Measurements from ENCODE around the gene CIRBP. TPM values are rescaled to one million over a fixed set of nuclear protein-coding genes. Genes with fewer than 3 reads are reported as not detected.

CIRBP gene
- total RNA-seq, 1 donor from 2014 or later: 315 TPM

- peaks cover 39% of the 10 kb centered on the region for H3K4me1 Mint-ChIP-seq (ENCODE audit: unreplicated experiment)
- peaks cover 24% of the 10 kb centered on the region for H3K27me3 Mint-ChIP-seq (ENCODE audit: unreplicated experiment)
- peak overlapping the region; percentile 91 for H3K27ac Mint-ChIP-seq (ENCODE audit: unreplicated experiment)
- H3K9me3 Mint-ChIP-seq (ENCODE audit: unreplicated experiment): no peaks in the 10 kb centered on the region
- peak overlapping the region; percentile 94 for H3K4me3 Mint-ChIP-seq (ENCODE audit: unreplicated experiment)
- TF ChIP-seq CTCF (IDR thresholded peaks at IDR 0.05; ENCODE audit: unreplicated experiment): no peak
- DNase-seq (ENCODE audit: low spot score): no peak
- H3K36me3 Mint-ChIP-seq (ENCODE audit: low read depth, unreplicated experiment): peaks cover 30% of the 10 kb centered on the region
Observed at GRCh38 chr19:1270213-1270853, 1.2 kb downstream of the CIRBP start.

- Mint-ChIP-seq H3K4me3 (ENCODE audit: unreplicated experiment) (peak overlapping the region; percentile 94), H3K9me3 (ENCODE audit: unreplicated experiment) (no peaks in the 10 kb centered on the region), H3K4me1 (ENCODE audit: unreplicated experiment) (peaks cover 36% of the 10 kb centered on the region), H3K27me3 (ENCODE audit: unreplicated experiment) (peaks cover 24% of the 10 kb centered on the region), H3K36me3 (ENCODE audit: low read depth, unreplicated experiment) (peaks cover 30% of the 10 kb centered on the region), H3K27ac (ENCODE audit: unreplicated experiment) (peak overlapping the region; percentile 91)
- no peak for DNase-seq (ENCODE audit: low spot score)
- TF ChIP-seq CTCF (IDR thresholded peaks at IDR 0.05; ENCODE audit: unreplicated experiment): no peak
Observed at GRCh38 chr19:1270854-1271527, 1.9 kb downstream of the CIRBP start.

- peak overlapping the region; percentile 77 for H3K4me3 Mint-ChIP-seq (ENCODE audit: unreplicated experiment)
- peaks cover 36% of the 10 kb centered on the region for H3K4me1 Mint-ChIP-seq (ENCODE audit: unreplicated experiment)
- peaks cover 24% of the 10 kb centered on the region for H3K27me3 Mint-ChIP-seq (ENCODE audit: unreplicated experiment)
- peaks cover 30% of the 10 kb centered on the region for H3K36me3 Mint-ChIP-seq (ENCODE audit: low read depth, unreplicated experiment)
- H3K9me3 Mint-ChIP-seq (ENCODE audit: unreplicated experiment): no peaks in the 10 kb centered on the region
- no peak overlapping the region for H3K27ac Mint-ChIP-seq (ENCODE audit: unreplicated experiment)
- TF ChIP-seq CTCF (IDR thresholded peaks at IDR 0.05; ENCODE audit: unreplicated experiment): no peak
- DNase-seq (ENCODE audit: low spot score): no peak
Observed at GRCh38 chr19:1271528-1272422, 2.6 kb downstream of the CIRBP start.

- peak overlapping the region; percentile 77 for H3K4me3 Mint-ChIP-seq (ENCODE audit: unreplicated experiment)
- TF ChIP-seq CTCF (IDR thresholded peaks at IDR 0.05; ENCODE audit: unreplicated experiment): no peak
- no peaks in the 10 kb centered on the region for H3K9me3 Mint-ChIP-seq (ENCODE audit: unreplicated experiment)
- H3K36me3 Mint-ChIP-seq (ENCODE audit: low read depth, unreplicated experiment): peaks cover 30% of the 10 kb centered on the region
- peaks cover 21% of the 10 kb centered on the region for H3K27me3 Mint-ChIP-seq (ENCODE audit: unreplicated experiment)
- H3K4me1 Mint-ChIP-seq (ENCODE audit: unreplicated experiment): peaks cover 31% of the 10 kb centered on the region
- DNase-seq (ENCODE audit: low spot score): no peak
- peak overlapping the region; percentile 74 for H3K27ac Mint-ChIP-seq (ENCODE audit: unreplicated experiment)
Observed at GRCh38 chr19:1272423-1273262, 3.5 kb downstream of the CIRBP start.

Data from endothelial cell (in vitro differentiated cells).